ENCODE data around the gene KCNQ2. TPM values are rescaled to one million over a fixed set of nuclear protein-coding genes. Genes with fewer than 3 reads are reported as not detected.

The KCNQ2 gene
- total RNA-seq, 1 donor from 2014 or later = not detected

DNA sequence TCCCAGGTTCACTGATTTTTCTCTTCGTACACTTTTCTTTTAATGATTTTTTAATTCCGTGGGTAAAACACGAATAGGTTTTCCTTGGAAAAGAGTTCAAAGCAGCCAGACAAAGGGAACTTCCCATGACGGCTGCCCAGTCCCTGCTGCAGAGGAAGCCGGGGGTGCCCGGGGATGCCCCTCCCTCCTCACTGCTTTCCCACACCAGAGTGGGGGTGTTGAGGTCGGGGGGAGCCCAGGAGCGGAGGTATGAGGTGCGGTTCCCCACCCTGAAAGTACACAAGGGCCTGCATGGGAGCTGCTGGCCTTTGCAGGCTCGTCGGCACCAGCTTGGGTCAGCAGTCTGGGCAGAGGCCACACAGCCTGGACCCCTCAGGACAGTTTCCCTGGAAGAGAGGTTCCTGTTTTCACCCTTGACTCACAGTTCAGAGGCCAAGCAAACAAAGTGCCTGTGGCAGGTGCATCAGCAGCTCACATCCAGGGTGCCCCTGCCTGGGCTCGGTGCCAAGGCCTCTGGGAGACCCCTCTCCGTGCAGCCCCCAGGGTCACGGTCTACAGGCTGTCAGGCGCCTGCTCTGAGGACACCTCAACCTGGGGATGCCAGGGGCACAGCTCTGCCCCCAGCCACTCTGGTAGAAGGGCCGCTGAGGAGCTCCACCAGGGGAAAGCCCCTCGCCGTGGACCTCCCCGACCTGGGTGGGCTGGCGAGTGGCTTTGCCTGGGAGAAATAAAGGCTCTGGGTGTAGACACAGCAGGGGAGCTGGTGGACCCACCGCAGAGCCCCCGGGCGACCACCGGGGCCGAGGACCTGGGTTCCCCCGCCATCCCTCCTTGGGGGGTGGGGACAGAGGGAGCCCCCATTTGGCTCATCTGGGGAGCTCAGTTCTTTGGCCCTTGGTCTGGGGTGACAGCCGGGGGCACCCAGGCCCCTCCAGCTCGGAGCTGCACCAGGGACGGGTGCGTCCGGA is 95.9 kb downstream of the KCNQ2 start:
- no peaks in the 10 kb centered on the region for H3K36me3 ChIP-seq
- H3K9me3 ChIP-seq = no peaks in the 10 kb centered on the region
- DNase-seq (no peak), ATAC-seq (no peak)
- H3K4me3 ChIP-seq = no peak overlapping the region
- no peak for TF ChIP-seq CTCF (IDR thresholded peaks at IDR 0.05)
- H3K27me3 ChIP-seq (ENCODE audit: low read depth) = peaks cover 80% of the 10 kb centered on the region
- no peak overlapping the region for H3K27ac ChIP-seq
- intact Hi-C loops (cut with DNase I) = no loop called here
- no peaks in the 10 kb centered on the region for H3K4me1 ChIP-seq

GRCh38 chr20:63375438-63375837 is 97.0 kb downstream of the KCNQ2 start:
- Histone ChIP-seq H3K4me3 (no peak overlapping the region), H3K27ac (no peak overlapping the region), H3K36me3 (no peaks in the 10 kb centered on the region), H3K27me3 (ENCODE audit: low read depth) (peaks cover 82% of the 10 kb centered on the region), H3K9me3 (no peaks in the 10 kb centered on the region), H3K4me1 (no peaks in the 10 kb centered on the region)
- intact Hi-C loops (cut with DNase I) = no loop called here
- no peak for TF ChIP-seq CTCF (IDR thresholded peaks at IDR 0.05)
- no peak for DNase-seq
- no peak for ATAC-seq

GRCh38 chr20:63374504-63374903 is 98.0 kb downstream of the KCNQ2 start:
- no peak for TF ChIP-seq CTCF (IDR thresholded peaks at IDR 0.05)
- Histone ChIP-seq H3K4me3 (no peak overlapping the region), H3K27me3 (ENCODE audit: low read depth) (peaks cover 79% of the 10 kb centered on the region), H3K36me3 (no peaks in the 10 kb centered on the region), H3K27ac (no peak overlapping the region), H3K9me3 (no peaks in the 10 kb centered on the region), H3K4me1 (no peaks in the 10 kb centered on the region)
- DNase-seq (no peak), ATAC-seq (no peak)
- intact Hi-C loops (cut with DNase I) = no loop called here

GRCh38 chr20:63373996-63374395 is 98.5 kb downstream of the KCNQ2 start:
- ATAC-seq = no peak
- no peaks in the 10 kb centered on the region for H3K9me3 ChIP-seq
- H3K4me3 ChIP-seq = no peak overlapping the region
- no peak for DNase-seq
- H3K27ac ChIP-seq = no peak overlapping the region
- H3K27me3 ChIP-seq (ENCODE audit: low read depth) = peaks cover 76% of the 10 kb centered on the region
- intact Hi-C loops (cut with DNase I) = no loop called here
- H3K4me1 ChIP-seq = no peaks in the 10 kb centered on the region
- no peaks in the 10 kb centered on the region for H3K36me3 ChIP-seq
- no peak for TF ChIP-seq CTCF (IDR thresholded peaks at IDR 0.05)

- H3K9me3 ChIP-seq = no peaks in the 10 kb centered on the region
- peaks cover 76% of the 10 kb centered on the region for H3K27me3 ChIP-seq (ENCODE audit: low read depth)
- no peaks in the 10 kb centered on the region for H3K36me3 ChIP-seq
- DNase-seq = no peak
- H3K4me1 ChIP-seq = no peaks in the 10 kb centered on the region
- no peak overlapping the region for H3K27ac ChIP-seq
- intact Hi-C loops (cut with DNase I) = no loop called here
- no peak for ATAC-seq
- no peak for TF ChIP-seq CTCF (IDR thresholded peaks at IDR 0.05)
- no peak overlapping the region for H3K4me3 ChIP-seq
These were observed 99.2 kb downstream of the KCNQ2 start for GRCh38 chr20:63372971-63373885.

Data from lower lobe of right lung (tissue), 2 donors.